PC-3 (cell line): ENCODE data around the gene MLKL. TPM values are rescaled to one million over a fixed set of nuclear protein-coding genes. Genes with fewer than 3 reads are reported as not detected.
A peak's percentile ranks its signal among the peaks of the same experiment; 100 is the strongest.

Experiments
- ATAC-seq: fragments of 200-7000 bp; cut with Tn5 transposase; 2 replicates; pipeline ENCODE4 v1.9.1; 2020; ENCODE audit warnings: mild to moderate bottlenecking, moderate library complexity
- BruUV-seq: library from RNA; stranded (reverse); fragments of 400-500 nt; replicated peaks from 2 replicates; lab custom pipeline; 2021; lab: Mats Ljungman, UMichigan
- CTCF ChIA-PET: fragments of 300-600 bp; sonication (Branson Sonifier 250); formaldehyde crosslinking; loops from one replicate; lab custom pipeline; 2022; ENCODE audit warnings: antibody characterized with exemption; lab: Charles Lee
- POLR2A ChIA-PET: fragments of 300-600 bp; sonication (Branson Sonifier 250); formaldehyde crosslinking; loops from one replicate; lab custom pipeline; 2022; ENCODE audit warnings: antibody characterized with exemption; ENCODE audit not compliant: unreplicated experiment; lab: Charles Lee
- DNase-seq: peaks from one replicate; pipeline ENCODE4 v3.0.0-alpha.2; 2015
- H2AFZ ChIP-seq: fragments of 300-600 bp; sonication (generic); 2 replicates; pipeline ENCODE4 v1.6.0; 2016; ENCODE audit warnings: antibody characterized with exemption, low read length
- H3F3A ChIP-seq: fragments of 300-600 bp; sonication (generic); one replicate; pipeline ENCODE4 v1.6.0; 2017; ENCODE audit warnings: antibody characterized with exemption, low read length, control low read depth, mild to moderate bottlenecking; ENCODE audit not compliant: unreplicated experiment
- H3K27ac ChIP-seq: fragments of 300-600 bp; sonication (generic); 2 replicates; pipeline ENCODE4 v1.5.1; 2016; ENCODE audit warnings: mild to moderate bottlenecking, low read length
- H3K27me3 ChIP-seq: fragments of 300-600 bp; sonication (generic); 2 replicates; pipeline ENCODE4 v1.6.1; 2016; ENCODE audit warnings: low read length, mixed read lengths
- H3K36me3 ChIP-seq: fragments of 300-600 bp; sonication (generic); 2 replicates; pipeline ENCODE4 v1.6.1; 2016; ENCODE audit warnings: low read depth, mixed run types, low read length, mixed read lengths
- H3K4me1 ChIP-seq: fragments of 300-600 bp; sonication (generic); 2 replicates; pipeline ENCODE4 v1.5.1; 2016; ENCODE audit warnings: low read length; ENCODE audit not compliant: insufficient read depth
- H3K4me2 ChIP-seq: fragments of 300-600 bp; sonication (generic); 2 replicates; pipeline ENCODE4 v1.6.0; 2016; ENCODE audit warnings: low read length
- H3K4me3 ChIP-seq: fragments of 300-600 bp; sonication (generic); 2 replicates; pipeline ENCODE4 v1.5.1; 2016; ENCODE audit warnings: mild to moderate bottlenecking, low read length, mixed read lengths
- H3K79me2 ChIP-seq: fragments of 300-600 bp; sonication (generic); 2 replicates; pipeline ENCODE4 v1.6.1; 2017; ENCODE audit warnings: low read length, mixed read lengths
- H3K9ac ChIP-seq: fragments of 300-600 bp; sonication (generic); 2 replicates; pipeline ENCODE4 v1.6.0; 2016; ENCODE audit warnings: mild to moderate bottlenecking, low read length
- H3K9me2 ChIP-seq: fragments of 300-600 bp; sonication (generic); replicated peaks from 2 replicates; pipeline ENCODE4 v1.6.1; 2016; ENCODE audit warnings: mixed run types, low read length, mixed read lengths
- H3K9me3 ChIP-seq: fragments of 300-600 bp; sonication (generic); 2 replicates; pipeline ENCODE4 v1.6.1; 2016; ENCODE audit warnings: low read length, mixed read lengths
- H4K20me1 ChIP-seq: fragments of 300-600 bp; sonication (generic); 2 replicates; pipeline ENCODE4 v1.6.1; 2016; ENCODE audit warnings: low read length, mixed read lengths
- EZH2 ChIP-seq: fragments of 300-600 bp; sonication (generic); IDR thresholded peaks from one replicate; pipeline ENCODE4 v1.6.1; 2017; ENCODE audit warnings: antibody characterized with exemption, mild to moderate bottlenecking, low read length; ENCODE audit not compliant: unreplicated experiment
- EZH2phosphoT487 ChIP-seq: fragments of 300-600 bp; sonication (generic); IDR thresholded peaks from 2 replicates; pipeline ENCODE4 v1.6.1; 2018; ENCODE audit warnings: mild to moderate bottlenecking, antibody characterized with exemption, low read length, borderline replicate concordance
- intact Hi-C: fragments of 100-400 bp; cut with micrococcal nuclease; formaldehyde crosslinking; loops from 2 replicates; pipeline ENCODE4 v1.9.0; 2023
- total RNA-seq: library from RNA; depleted of rRNA; stranded (reverse); fragments of >200 nt; gene quantifications from 2 replicates; pipeline ENCODE4 v1.2.3, GENCODE V29; 2014
- TF ChIP-seq, protein P1 (sequence below): fragments of 300-600 bp; sonication (generic); conservative IDR thresholded peaks from 2 replicates; pipeline ENCODE4 v1.5.1; 2017; ENCODE audit warnings: antibody characterized with exemption, low read depth, mild to moderate bottlenecking, low read length

MLKL gene
- total RNA-seq, 1 experiment from 2014 or later: 30.9 TPM

DNA sequence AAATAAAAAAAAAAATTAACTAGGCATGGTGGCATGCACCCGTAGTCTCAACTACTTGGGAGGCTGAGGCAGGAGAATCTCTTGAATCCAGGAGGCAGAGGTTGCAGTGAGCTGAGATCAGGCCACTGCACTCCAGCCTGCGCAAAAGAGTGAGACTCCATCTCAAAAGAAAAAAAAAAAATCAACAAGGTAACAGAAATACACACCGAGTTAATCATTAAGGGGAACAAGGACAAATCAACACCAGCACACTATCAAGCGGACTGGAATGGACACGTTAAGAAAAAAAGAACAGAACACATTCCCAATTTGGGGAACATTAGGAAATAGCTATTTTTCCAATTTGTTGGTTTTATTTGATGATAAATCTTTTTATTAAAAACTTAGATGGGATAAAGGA, 65.4 kb downstream of the MLKL start:
- no peak overlapping the region for H3K27ac ChIP-seq
- no peaks in the 10 kb centered on the region for H3K9me2 ChIP-seq
- H3K9me3 ChIP-seq: no peaks in the 10 kb centered on the region
- H3K4me1 ChIP-seq: no peaks in the 10 kb centered on the region
- TF ChIP-seq EZH2phosphoT487 (no peak), EZH2 (no peak)
- TF ChIP-seq, protein P1, sequence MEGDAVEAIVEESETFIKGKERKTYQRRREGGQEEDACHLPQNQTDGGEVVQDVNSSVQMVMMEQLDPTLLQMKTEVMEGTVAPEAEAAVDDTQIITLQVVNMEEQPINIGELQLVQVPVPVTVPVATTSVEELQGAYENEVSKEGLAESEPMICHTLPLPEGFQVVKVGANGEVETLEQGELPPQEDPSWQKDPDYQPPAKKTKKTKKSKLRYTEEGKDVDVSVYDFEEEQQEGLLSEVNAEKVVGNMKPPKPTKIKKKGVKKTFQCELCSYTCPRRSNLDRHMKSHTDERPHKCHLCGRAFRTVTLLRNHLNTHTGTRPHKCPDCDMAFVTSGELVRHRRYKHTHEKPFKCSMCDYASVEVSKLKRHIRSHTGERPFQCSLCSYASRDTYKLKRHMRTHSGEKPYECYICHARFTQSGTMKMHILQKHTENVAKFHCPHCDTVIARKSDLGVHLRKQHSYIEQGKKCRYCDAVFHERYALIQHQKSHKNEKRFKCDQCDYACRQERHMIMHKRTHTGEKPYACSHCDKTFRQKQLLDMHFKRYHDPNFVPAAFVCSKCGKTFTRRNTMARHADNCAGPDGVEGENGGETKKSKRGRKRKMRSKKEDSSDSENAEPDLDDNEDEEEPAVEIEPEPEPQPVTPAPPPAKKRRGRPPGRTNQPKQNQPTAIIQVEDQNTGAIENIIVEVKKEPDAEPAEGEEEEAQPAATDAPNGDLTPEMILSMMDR: no peak
- peaks cover 51% of the 10 kb centered on the region for H3K36me3 ChIP-seq
- H3K4me3 ChIP-seq: no peak overlapping the region
- ChIA-PET CTCF (no interaction called here), POLR2A (no interaction called here)
- ATAC-seq: no peak
- no TSS peak for BruUV-seq
- intact Hi-C loops: no loop called here
- no peak for DNase-seq
- no peaks in the 10 kb centered on the region for H3K79me2 ChIP-seq
- H3K27me3 ChIP-seq: no peaks in the 10 kb centered on the region
- no peak overlapping the region for H3K9ac ChIP-seq
- no peaks in the 10 kb centered on the region for H3F3A ChIP-seq
- no peak overlapping the region for H2AFZ ChIP-seq
- H3K4me2 ChIP-seq: no peak overlapping the region
- no peaks in the 10 kb centered on the region for H4K20me1 ChIP-seq

DNA sequence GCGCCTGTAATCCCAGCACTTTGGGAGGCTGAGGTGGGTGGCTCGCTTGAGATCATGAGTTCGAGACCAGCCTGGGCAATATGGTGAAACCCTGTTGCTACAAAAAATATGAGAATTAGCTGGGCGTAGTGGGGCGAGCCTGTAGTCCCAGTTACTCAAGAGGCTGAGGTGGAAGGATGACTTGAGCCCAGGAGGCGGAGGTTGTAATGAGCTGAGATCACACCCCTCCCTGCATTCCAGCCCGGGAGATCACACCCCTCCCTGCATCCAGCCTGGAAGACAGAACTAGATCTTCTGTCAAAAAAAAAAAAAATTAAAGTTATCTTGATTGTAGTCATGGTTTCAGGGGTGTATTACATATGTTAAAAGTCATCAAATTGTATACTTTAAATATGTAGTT, 67.0 kb downstream of the MLKL start:
- BruUV-seq: no TSS peak
- Histone ChIP-seq H3K27ac (no peak overlapping the region), H3K36me3 (peaks cover 55% of the 10 kb centered on the region), H4K20me1 (no peaks in the 10 kb centered on the region), H3K27me3 (no peaks in the 10 kb centered on the region), H3K9ac (no peak overlapping the region), H3K79me2 (no peaks in the 10 kb centered on the region), H3K4me1 (no peaks in the 10 kb centered on the region), H3K9me2 (no peaks in the 10 kb centered on the region), H3K4me3 (no peak overlapping the region), H2AFZ (no peak overlapping the region), H3K4me2 (no peak overlapping the region), H3K9me3 (no peaks in the 10 kb centered on the region), H3F3A (peaks cover 2% of the 10 kb centered on the region)
- CTCF ChIA-PET: no interaction called here
- intact Hi-C loops: no loop called here
- ATAC-seq (no peak), DNase-seq (no peak)
- TF ChIP-seq EZH2phosphoT487: no peak
- no peak for TF ChIP-seq EZH2
- TF ChIP-seq, protein P1: no peak
- POLR2A ChIA-PET: no interaction called here

DNA sequence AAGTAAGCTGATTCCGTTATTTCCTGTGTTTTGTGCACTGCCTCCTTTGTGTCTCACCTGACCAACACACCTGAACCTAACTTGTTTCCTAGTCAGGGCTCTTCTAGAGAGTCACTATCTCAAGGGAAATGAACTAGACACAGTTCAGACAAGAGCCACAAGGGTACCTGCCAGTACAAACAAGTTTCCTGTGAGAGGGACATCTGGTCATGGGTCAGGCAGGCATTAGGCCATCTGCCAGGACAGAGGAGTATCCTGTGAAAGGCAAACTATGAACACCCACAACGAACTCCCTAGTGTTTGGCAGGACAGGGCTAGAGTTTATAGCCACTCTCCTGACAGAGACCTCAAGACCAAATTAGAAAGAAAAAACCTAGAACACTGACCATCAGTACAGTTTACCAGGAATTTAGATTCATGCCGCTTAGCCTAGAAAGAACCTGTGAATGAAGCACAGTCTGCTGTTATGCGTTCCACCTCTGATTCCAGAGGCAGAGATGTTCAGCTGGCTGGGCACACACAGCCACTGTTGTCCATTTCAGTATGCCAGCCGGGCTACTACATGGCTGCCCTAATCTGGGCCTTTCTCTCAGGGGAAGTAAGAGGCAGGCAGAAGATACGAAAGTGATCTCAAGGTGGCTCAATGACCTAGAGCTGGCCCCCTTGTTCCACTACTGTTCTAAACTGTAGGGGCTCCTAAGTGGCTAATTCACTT, 73.0 kb downstream of the MLKL start:
- DNase-seq (no peak), ATAC-seq (0 out of 2 replicates have a peak, but pooled peaks have one; percentile 15)
- no peak overlapping the region for H3K4me2 ChIP-seq
- H3K9ac ChIP-seq: no peak overlapping the region
- H3K27me3 ChIP-seq: no peaks in the 10 kb centered on the region
- no peak overlapping the region for H3K4me3 ChIP-seq
- H3F3A ChIP-seq: peaks cover 3% of the 10 kb centered on the region
- peaks cover 4% of the 10 kb centered on the region; the same call in 1 of the 2 replicates for H4K20me1 ChIP-seq
- intact Hi-C loops: loop anchor here (10.0 kb wide), 1 partner anchor 183 kb away; no protein-coding TSS in a partner anchor
- H3K27ac ChIP-seq: no peak overlapping the region
- TF ChIP-seq, protein P1: no peak
- TF ChIP-seq EZH2phosphoT487 (no peak), EZH2 (no peak)
- H3K36me3 ChIP-seq: peaks cover 68% of the 10 kb centered on the region
- H3K79me2 ChIP-seq: no peaks in the 10 kb centered on the region
- no peaks in the 10 kb centered on the region for H3K4me1 ChIP-seq
- BruUV-seq: no TSS peak
- ChIA-PET CTCF (no interaction called here), POLR2A (no interaction called here)
- H3K9me3 ChIP-seq: no peaks in the 10 kb centered on the region
- no peak overlapping the region for H2AFZ ChIP-seq
- H3K9me2 ChIP-seq: no peaks in the 10 kb centered on the region
